Mammary epithelial cell (primary cell): ENCODE data around the gene EFCAB12.

Experiments used
- CTCF ChIP-seq, 2 donors: IDR thresholded peaks in 1 of 2; conservative IDR thresholded peaks in 1 of 2; 2 replicates each; pipeline ENCODE4 v1.5.1; 2011 to 2012; ENCODE audit warnings: inconsistent platforms in 2 of 2, low read length in 2 of 2, mild to moderate bottlenecking in 2 of 2, control low read depth in 1 of 2, low read depth in 1 of 2; ENCODE audit not compliant: insufficient read depth in 1 of 2; ENCODE audit errors: extremely low read depth in 1 of 2
- EZH2 ChIP-seq: IDR thresholded peaks from 2 replicates; pipeline ENCODE4 v1.6.1; 2012; ENCODE audit warnings: low read length, inconsistent platforms, borderline replicate concordance

GRCh38 chr3:129474984-129475804 is 46.8 kb upstream of the EFCAB12 start:
- TF ChIP-seq CTCF (conservative IDR thresholded peaks at IDR 0.05 in 1 of 2, IDR thresholded peaks at IDR 0.05 in 1 of 2; ENCODE audit: extremely low read depth in 1 of 2, insufficient read depth in 1 of 2, low read depth in 1 of 2, low read length in 2 of 2) (no peak), EZH2 (no peak)
